OCI-LY1 (cell line): ENCODE measurements around the gene ZHX3.

ENCODE experiments used
- H2AFZ ChIP-seq: fragments of 200-600 bp; sonication (generic), shearing (Covaris generic); 2 replicates; pipeline ENCODE4 v1.6.0; 2014; ENCODE audit warnings: antibody characterized with exemption, mild to moderate bottlenecking, low read length
- H3F3A ChIP-seq: fragments of 200-600 bp; sonication (generic), shearing (Covaris generic); 2 replicates; pipeline ENCODE4 v1.6.0; 2014; ENCODE audit warnings: mild to moderate bottlenecking, antibody characterized with exemption, low read length, moderate library complexity; ENCODE audit not compliant: insufficient read depth
- H3K27ac ChIP-seq: fragments of 200-600 bp; sonication (generic); 2 replicates; pipeline ENCODE4 v1.5.1; 2014; ENCODE audit warnings: low read length, mixed run types, mild to moderate bottlenecking, low read depth; ENCODE audit not compliant: poor library complexity, severe bottlenecking
- H3K27me3 ChIP-seq: fragments of 200-600 bp; sonication (generic); 2 replicates; pipeline ENCODE4 v1.6.0; 2014; ENCODE audit warnings: antibody characterized with exemption, mild to moderate bottlenecking, low read length, moderate library complexity; ENCODE audit not compliant: insufficient read depth
- H3K36me3 ChIP-seq: fragments of 200-600 bp; sonication (generic); 2 replicates; pipeline ENCODE4 v1.6.1; 2014; ENCODE audit warnings: mild to moderate bottlenecking, antibody characterized with exemption, low read length, moderate library complexity, mixed read lengths; ENCODE audit not compliant: insufficient read depth
- H3K4me1 ChIP-seq: fragments of 200-600 bp; sonication (generic); 2 replicates; pipeline ENCODE4 v1.5.1; 2014; ENCODE audit warnings: mild to moderate bottlenecking, low read length, moderate library complexity; ENCODE audit not compliant: insufficient read depth, severe bottlenecking
- H3K4me2 ChIP-seq: fragments of 200-600 bp; sonication (generic), shearing (Covaris generic); 2 replicates; pipeline ENCODE4 v1.6.1; 2014; ENCODE audit warnings: low read length
- H3K4me3 ChIP-seq: fragments of 200-600 bp; sonication (generic); 2 replicates; pipeline ENCODE4 v1.5.1; 2014; ENCODE audit warnings: low read length, low read depth, mild to moderate bottlenecking, mixed read lengths; ENCODE audit not compliant: poor library complexity, severe bottlenecking
- H3K79me2 ChIP-seq: fragments of 200-600 bp; shearing (Covaris generic); 2 replicates; pipeline ENCODE4 v1.6.1; 2016; ENCODE audit warnings: mixed run types, low read length, mixed read lengths; ENCODE audit not compliant: insufficient read depth
- H3K9ac ChIP-seq: fragments of 200-600 bp; sonication (generic), shearing (Covaris generic); 2 replicates; pipeline ENCODE4 v1.6.1; 2014; ENCODE audit warnings: mild to moderate bottlenecking, low read length, mixed read lengths
- H3K9me2 ChIP-seq: fragments of 200-600 bp; sonication (generic), shearing (Covaris generic); 2 replicates; pipeline ENCODE4 v1.6.1; 2014; ENCODE audit warnings: low read depth, mild to moderate bottlenecking, low read length, mixed read lengths
- H3K9me3 ChIP-seq: fragments of 200-600 bp; shearing (Covaris generic); 2 replicates; pipeline ENCODE4 v1.6.1; 2014; ENCODE audit warnings: low read length, mixed read lengths
- H4K20me1 ChIP-seq: fragments of 200-600 bp; sonication (generic), shearing (Covaris generic); 2 replicates; pipeline ENCODE4 v1.6.0; 2016; ENCODE audit warnings: mild to moderate bottlenecking, low read length; ENCODE audit not compliant: insufficient read depth
- EZH2 ChIP-seq: fragments of 200-600 bp; sonication (generic), shearing (Covaris generic); IDR thresholded peaks from 2 replicates; pipeline ENCODE4 v1.8.0; 2017; ENCODE audit warnings: borderline replicate concordance, mixed run types, mild to moderate bottlenecking, antibody characterized with exemption, low read length, moderate library complexity, mixed read lengths
- TF ChIP-seq, protein P1 (sequence below): fragments of 200-600 bp; sonication (generic), shearing (Covaris generic); IDR thresholded peaks from 2 replicates; pipeline ENCODE4 v1.5.1; 2017; ENCODE audit warnings: mild to moderate bottlenecking, antibody characterized with exemption, low read length, moderate library complexity, mixed read lengths

Gene ZHX3

DNA sequence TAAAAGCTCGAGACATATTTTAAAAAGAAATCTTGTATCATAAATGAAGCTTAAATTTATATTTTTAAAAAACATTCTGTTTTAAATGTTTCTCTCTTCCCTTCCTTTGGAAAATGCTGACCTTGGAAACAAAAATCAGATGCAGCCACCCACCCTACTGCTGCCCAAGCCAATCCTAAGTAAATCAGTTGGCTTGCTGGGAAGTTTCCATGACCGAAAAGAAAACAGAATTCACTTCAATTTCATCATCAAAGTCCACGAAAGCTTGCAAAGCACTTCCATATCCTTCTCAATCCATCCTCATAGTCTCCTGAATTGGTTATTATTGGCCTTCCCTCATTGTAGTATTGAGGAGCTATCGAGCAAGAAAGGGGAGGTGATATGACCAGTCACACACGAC lies 100.1 kb downstream of the ZHX3 start:
- Histone ChIP-seq H3K4me1 (no peaks in the 10 kb centered on the region), H3K79me2 (0 out of 2 replicates have a peak, but pooled peaks cover 3% of the 10 kb centered on the region), H2AFZ (no peak overlapping the region), H3K9me2 (no peaks in the 10 kb centered on the region), H4K20me1 (no peaks in the 10 kb centered on the region), H3K9me3 (no peaks in the 10 kb centered on the region), H3K36me3 (no peaks in the 10 kb centered on the region), H3F3A (no peaks in the 10 kb centered on the region), H3K4me3 (no peak overlapping the region), H3K4me2 (no peak overlapping the region), H3K9ac (no peak overlapping the region), H3K27me3 (no peaks in the 10 kb centered on the region), H3K27ac (no peak overlapping the region)
- no peak for TF ChIP-seq EZH2
- TF ChIP-seq, protein P1, sequence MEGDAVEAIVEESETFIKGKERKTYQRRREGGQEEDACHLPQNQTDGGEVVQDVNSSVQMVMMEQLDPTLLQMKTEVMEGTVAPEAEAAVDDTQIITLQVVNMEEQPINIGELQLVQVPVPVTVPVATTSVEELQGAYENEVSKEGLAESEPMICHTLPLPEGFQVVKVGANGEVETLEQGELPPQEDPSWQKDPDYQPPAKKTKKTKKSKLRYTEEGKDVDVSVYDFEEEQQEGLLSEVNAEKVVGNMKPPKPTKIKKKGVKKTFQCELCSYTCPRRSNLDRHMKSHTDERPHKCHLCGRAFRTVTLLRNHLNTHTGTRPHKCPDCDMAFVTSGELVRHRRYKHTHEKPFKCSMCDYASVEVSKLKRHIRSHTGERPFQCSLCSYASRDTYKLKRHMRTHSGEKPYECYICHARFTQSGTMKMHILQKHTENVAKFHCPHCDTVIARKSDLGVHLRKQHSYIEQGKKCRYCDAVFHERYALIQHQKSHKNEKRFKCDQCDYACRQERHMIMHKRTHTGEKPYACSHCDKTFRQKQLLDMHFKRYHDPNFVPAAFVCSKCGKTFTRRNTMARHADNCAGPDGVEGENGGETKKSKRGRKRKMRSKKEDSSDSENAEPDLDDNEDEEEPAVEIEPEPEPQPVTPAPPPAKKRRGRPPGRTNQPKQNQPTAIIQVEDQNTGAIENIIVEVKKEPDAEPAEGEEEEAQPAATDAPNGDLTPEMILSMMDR: no peak

DNA sequence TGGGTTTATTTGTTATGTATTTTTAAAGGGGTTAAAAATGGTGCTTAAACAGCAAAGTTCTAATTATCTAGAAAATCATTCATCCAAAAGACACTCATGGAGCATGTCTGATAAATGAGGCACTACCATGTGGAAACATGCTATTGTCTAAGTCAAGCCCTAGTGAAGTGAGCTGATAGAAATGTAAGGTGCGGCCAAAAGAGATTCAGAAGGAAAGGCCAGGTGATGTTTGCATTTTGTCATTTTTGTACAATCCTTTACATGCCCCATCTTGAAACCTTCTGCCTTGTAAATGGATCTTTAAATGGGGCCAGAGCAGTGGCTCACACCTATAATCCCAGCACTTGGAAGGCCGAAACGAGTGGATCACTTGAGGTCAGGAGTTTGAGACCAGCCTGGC lies 102.9 kb downstream of the ZHX3 start:
- Histone ChIP-seq H3K9me3 (no peaks in the 10 kb centered on the region), H3K79me2 (0 out of 2 replicates have a peak, but pooled peaks cover 3% of the 10 kb centered on the region), H3K4me3 (no peak overlapping the region), H3F3A (no peaks in the 10 kb centered on the region), H4K20me1 (no peaks in the 10 kb centered on the region), H3K4me1 (no peaks in the 10 kb centered on the region), H3K27ac (no peak overlapping the region), H3K36me3 (no peaks in the 10 kb centered on the region), H3K27me3 (no peaks in the 10 kb centered on the region), H3K9ac (no peak overlapping the region), H2AFZ (no peak overlapping the region), H3K9me2 (no peaks in the 10 kb centered on the region), H3K4me2 (no peak overlapping the region)
- TF ChIP-seq EZH2: no peak
- TF ChIP-seq, protein P1: no peak

DNA sequence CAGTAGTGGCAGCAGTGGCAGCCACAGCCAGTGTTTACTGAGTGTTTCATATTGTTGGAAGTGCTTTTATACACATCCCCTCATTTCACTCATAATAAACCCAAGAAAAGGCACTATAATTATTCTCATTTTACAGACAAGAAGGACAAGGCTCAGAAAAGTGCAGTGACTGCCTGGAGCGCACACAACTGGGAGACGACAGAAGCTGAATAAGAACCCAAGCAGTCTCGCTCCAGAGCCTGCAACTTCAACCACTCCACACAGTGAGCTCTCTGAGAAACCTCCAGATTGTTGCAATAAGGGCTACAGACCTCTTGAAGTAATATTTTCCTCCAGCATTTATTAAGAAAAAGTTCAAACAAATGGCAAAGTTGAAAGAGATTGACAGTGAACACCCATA lies 103.3 kb downstream of the ZHX3 start:
- TF ChIP-seq, protein P1: no peak
- Histone ChIP-seq H4K20me1 (no peaks in the 10 kb centered on the region), H3K4me3 (no peak overlapping the region), H3K4me1 (no peaks in the 10 kb centered on the region), H3K27ac (no peak overlapping the region), H3K79me2 (0 out of 2 replicates have a peak, but pooled peaks cover 3% of the 10 kb centered on the region), H2AFZ (no peak overlapping the region), H3K9me3 (no peaks in the 10 kb centered on the region), H3K9ac (no peak overlapping the region), H3K27me3 (no peaks in the 10 kb centered on the region), H3F3A (no peaks in the 10 kb centered on the region), H3K9me2 (no peaks in the 10 kb centered on the region), H3K4me2 (no peak overlapping the region), H3K36me3 (no peaks in the 10 kb centered on the region)
